Measurements from ENCODE around the gene FITM2.

FITM2 gene

DNA sequence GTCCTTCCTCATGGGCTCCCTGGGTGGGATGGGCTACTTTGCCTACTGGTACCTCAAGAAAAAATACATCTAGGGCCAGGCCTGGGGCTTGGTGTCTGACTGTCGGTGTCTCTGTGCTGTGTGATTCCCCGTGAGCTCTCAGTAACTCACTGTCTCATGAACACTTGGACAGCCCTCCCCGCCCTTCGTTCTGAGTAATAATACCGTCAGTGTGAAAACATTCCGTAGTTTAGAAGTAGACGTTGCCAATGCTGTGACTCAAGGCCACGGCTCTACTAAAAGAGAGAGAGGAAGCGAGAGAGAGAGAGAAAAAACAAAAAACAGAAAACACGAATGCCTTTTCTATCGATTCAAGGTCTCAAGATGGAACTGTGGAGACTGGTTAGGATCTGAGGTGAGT, 31.8 kb downstream of the FITM2 start:
- DNase-seq, result no peak

DNA sequence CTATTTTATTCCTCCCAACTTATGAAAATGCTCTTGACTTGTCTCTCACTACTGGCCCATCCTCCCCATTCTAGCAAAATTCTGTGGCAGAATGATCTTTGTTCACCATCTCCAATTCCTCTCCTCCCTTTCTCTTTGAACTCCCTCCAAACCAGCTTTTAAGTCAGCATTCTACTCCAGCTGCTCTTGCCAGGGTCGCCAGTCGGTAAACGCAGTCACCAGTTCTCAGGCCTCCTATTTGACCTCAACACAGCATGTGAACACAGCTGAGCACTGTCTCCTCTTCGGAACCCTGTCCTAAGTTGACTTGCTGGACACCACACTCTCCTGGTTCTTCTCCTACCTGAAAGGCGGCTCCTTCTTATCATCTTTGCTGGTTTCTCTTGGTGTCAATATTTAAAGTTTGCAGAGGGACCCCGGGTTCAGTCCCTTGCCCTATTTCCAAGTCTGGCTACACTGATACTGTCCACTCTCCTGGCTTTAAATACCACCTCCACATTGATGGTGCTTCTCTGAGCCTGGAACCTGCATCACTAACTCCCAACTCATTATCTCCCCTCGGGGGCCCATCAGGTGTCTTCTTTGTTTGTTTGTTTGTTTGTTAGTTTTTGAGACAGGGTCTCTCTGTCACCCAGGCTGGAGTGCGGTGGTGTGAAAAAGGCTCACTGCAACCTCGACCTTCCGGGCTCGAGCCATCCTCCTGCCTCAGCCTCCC, 36.5 kb downstream of the FITM2 start:
- no peak for DNase-seq

DNA sequence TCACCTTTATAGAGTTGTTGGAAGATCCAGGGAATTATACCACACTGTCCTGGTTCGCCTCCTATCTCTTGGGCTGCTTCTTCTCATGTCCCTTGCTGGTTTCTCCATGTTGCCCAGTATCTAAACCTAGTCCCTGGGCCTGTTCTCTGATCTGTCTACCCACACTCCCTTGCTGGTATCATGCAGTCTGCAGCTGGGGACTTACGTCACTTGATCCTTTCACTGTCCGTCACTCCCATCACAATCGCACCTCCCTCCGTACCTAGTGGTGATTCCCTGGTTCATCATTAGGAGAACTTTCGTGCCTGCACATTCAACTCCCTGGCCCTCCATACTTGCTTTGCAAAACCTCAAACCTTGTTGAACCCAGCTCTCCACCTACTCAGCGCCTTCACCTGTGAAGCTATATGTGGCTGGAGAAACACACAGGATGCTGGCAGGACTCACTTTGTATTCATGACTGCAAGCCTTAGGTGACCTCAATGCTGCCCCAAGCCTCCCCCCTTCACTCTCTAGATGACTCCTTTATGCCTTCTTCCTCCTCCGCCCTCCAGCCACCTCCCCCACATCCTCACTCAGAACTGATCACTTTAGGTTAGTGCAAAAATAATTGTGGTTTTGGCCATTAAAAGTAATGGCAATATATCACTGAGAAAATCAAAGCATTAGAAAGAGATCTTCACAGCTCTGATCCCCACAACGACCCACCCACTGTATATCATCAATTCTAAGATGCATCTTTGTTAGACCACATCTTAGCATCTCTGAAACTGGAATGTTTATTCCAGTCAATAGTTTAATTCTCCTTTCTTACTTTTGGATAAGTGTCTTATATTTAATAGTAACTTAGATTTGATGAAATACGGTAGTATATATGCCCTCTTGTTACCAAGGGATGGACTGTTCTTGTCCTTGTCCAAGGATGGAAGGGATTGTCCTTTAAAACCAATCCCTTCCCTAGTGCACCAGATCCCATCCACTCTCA, 37.5 kb downstream of the FITM2 start:
- no peak for DNase-seq

DNA sequence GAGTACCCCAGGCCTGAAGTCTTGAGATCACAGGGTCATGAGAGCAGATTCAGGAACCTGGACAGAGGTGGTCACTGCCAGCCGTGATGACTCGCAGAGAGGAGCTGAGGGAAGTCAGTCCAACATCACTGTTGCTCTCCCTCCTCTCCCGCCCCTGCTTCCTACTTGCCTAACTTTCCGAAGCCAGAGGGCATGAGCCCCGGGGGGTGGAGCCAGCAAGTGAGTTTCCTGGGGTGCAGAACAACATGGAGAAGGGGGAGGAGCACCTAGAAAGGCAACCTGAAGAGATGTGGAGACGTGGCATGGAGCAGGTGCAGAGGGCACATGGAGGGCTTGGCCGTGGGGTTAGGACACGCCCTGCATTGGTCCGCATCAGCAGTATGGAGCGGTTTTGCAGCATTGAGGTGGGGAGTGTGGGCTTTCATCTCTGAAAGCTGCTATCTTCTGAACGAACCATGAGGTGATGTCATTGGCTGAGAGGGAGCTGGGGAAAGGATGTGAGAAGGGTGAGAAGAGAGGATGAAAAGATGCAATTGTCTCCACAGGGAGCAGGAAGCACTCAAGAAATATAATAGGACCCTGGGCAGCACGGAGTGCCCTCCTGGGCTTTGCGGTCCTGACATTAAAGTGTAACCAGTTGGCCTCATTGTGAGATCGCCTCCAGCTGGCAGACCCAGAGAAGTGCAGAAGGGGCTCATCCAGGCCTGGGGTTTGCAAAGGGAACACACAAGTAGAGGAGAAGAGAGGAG, 38.9 kb downstream of the FITM2 start:
- DNase-seq, result no peak

- DNase-seq, result no peak
Measured at GRCh38 chr20:44268802-44269201, 42.2 kb downstream of the FITM2 start.

GRCh38 chr20:44264287-44264686, 46.7 kb downstream of the FITM2 start:
- no peak for DNase-seq

GRCh38 chr20:44258226-44258890, 52.6 kb downstream of the FITM2 start:
- DNase-seq, result no peak

GRCh38 chr20:44256961-44257360, 54.0 kb downstream of the FITM2 start:
- DNase-seq, result no peak

DNA sequence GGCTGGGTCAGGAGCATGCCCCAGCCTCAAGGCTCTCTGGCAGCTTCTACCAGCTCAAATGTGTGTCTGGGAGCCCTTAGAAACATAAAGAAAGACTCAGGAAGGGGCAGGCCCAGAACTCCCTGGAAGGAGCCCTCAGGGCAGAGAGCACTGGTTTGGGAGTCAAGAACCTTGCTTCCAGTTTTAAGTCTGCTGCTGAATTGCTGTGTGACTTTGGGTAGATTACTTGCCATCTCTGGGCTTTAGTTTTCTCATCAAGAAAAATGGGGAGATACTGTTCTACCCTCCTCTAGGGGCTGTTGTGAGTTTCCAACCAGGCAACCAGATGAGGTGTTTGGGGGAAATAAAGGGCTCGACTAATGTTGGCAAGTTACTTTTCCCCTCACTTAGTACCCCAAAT, 55.1 kb downstream of the FITM2 start:
- DNase-seq, result no peak

DNA sequence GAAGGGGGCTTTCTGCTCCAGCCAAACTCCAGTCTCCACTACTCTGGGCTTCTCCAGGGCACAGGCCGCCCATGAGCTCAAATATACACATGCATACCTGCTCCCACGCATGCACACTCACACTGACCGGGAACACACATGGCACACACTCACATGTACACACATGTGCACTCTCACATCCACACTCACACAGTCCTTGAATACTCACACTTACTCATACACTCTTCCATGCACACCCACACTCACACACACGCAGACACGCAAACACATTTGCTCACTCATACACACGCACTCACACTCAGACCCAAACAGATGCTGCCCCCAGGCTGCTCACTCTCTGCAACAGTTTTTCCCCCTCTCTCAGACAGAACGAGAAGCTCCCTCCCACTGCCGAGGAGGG, 56.9 kb downstream of the FITM2 start:
- no peak for DNase-seq

GRCh38 chr20:44253528-44253927, 57.5 kb downstream of the FITM2 start:
- no peak for DNase-seq
